ENCODE data around the gene WDR6.
A peak's percentile ranks its signal among the peaks of the same experiment; 100 is the strongest.

WDR6 gene, protein sequence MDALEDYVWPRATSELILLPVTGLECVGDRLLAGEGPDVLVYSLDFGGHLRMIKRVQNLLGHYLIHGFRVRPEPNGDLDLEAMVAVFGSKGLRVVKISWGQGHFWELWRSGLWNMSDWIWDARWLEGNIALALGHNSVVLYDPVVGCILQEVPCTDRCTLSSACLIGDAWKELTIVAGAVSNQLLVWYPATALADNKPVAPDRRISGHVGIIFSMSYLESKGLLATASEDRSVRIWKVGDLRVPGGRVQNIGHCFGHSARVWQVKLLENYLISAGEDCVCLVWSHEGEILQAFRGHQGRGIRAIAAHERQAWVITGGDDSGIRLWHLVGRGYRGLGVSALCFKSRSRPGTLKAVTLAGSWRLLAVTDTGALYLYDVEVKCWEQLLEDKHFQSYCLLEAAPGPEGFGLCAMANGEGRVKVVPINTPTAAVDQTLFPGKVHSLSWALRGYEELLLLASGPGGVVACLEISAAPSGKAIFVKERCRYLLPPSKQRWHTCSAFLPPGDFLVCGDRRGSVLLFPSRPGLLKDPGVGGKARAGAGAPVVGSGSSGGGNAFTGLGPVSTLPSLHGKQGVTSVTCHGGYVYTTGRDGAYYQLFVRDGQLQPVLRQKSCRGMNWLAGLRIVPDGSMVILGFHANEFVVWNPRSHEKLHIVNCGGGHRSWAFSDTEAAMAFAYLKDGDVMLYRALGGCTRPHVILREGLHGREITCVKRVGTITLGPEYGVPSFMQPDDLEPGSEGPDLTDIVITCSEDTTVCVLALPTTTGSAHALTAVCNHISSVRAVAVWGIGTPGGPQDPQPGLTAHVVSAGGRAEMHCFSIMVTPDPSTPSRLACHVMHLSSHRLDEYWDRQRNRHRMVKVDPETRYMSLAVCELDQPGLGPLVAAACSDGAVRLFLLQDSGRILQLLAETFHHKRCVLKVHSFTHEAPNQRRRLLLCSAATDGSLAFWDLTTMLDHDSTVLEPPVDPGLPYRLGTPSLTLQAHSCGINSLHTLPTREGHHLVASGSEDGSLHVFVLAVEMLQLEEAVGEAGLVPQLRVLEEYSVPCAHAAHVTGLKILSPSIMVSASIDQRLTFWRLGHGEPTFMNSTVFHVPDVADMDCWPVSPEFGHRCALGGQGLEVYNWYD

DNA sequence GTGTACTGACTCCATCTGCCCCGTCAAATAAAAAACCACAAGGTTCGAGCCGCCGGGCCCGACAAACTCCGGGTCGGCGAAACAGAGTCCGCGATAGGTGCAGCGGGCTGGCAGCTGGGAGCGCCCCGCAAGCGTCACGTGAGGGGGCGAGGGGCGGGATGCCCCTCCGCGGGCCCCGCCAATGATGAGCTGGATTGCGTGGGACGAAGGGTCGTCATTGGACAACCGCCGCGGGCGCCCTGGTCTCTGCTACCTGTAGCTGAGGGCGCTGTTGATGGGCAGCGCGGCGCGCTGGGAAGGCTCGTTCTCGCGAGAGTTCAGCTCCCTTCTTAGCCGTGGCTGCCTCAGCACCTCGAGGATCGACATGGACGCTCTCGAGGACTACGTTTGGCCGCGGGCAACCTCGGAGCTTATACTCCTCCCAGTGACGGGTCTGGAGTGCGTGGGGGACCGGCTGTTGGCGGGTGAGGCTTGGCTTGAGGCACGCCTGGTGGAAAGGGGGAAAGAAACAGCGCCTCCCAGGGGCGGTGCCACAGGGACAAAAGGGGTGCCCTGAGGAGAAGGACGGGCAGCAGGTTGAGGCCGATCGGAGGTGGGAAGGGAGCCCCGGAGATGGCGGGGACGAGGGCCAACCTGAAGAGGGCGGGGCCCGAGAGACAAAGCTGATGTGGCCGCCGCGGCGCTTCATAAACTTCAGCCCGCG, at the start of gene WDR6:
TSS of gene WDR6 (plus strand) at position 324 of the 703 bp plus-strand sequence. CDS start at position 365, 41 bp downstream.
- DNase-seq (ENCODE audit: low read depth in 2 of 2), result peak; percentile 92 to 93

DNA sequence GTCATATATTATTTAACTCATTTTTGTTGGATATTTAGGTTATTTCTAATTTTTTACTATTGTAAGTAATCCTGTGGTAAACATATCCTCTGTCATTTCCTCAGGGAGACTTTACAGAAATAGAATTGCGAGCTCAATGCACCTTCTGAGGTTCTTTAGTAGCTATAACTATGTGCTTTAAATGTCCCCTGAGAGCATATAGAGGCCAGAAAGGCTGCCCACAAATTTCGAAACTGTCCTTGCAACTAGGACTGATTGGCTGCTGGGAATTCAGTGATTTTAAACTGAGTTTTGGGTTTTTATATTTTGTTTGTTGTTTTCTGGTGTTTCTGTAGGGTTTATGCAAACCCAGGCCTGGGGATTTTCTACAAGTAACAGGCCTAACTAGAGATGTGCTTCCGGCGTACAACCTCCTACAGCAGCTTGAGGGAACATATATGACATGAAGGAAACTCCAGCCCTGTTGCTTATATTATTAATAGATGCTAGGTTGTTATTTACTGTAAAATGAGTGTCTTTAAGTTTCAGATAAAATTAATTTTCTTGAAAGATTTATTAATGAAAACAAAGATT, 46.3 kb upstream of the WDR6 start:
- DNase-seq (ENCODE audit: low read depth in 2 of 2), result no peak

DNA sequence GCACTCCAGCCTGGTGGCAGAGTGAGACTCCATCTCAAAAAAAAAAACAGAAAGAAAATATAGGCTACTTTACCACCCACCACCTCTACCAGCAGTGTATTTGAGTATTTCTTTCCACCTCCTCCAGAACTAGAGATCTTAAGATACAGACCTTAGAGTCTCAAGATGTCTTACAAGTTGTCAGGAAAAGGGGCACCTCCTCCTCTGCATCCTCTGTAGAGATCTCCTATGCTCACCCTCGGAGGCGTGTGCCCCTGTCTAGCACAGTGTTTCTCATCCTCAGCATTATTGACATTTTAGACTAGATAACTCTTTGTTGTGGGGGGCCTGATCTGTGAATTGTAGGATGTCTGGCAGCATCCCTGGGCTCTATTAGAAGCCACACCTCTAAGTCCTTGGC, 44.9 kb upstream of the WDR6 start:
- DNase-seq (ENCODE audit: low read depth in 2 of 2), result no peak

DNA sequence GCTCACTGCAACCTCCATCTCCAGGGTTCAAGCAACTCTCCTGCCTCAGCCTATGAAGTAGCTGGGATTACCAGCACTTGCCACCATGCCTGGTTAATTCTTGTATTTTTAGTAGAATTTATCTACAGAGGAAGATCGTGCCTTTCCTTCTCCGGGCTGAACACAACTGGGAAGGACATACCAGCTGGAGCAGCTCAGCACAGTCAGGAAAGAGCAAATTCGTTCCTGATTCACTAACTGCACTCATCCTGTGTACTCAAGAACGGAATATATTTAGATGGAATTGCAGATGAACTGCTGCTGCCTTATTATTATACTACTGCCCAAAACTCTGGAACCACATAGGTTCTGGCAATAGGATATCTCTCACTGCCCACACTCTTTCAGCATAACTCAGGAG, 44.3 kb upstream of the WDR6 start:
- DNase-seq (ENCODE audit: low read depth in 2 of 2), result no peak

DNA sequence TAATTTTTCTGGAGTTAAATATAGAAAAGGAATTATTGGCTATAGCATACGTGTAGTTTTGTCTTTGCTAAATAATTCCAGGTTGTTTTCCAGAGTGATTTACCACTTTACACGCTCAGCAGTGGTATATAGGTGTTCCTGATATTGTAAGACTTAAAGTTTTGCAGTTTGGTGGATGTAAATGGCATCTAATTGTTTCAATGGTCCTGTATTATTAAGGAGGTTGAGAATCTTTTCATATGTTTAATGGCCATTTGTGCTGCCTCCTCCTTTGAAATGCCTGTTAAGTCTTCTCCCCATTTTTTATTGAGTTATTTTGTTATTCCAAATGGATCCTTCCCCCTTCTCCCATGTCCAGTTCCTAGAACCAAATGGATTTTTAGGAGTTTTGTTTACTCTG, 43.6 kb upstream of the WDR6 start:
- DNase-seq (ENCODE audit: low read depth in 2 of 2), result no peak

DNA sequence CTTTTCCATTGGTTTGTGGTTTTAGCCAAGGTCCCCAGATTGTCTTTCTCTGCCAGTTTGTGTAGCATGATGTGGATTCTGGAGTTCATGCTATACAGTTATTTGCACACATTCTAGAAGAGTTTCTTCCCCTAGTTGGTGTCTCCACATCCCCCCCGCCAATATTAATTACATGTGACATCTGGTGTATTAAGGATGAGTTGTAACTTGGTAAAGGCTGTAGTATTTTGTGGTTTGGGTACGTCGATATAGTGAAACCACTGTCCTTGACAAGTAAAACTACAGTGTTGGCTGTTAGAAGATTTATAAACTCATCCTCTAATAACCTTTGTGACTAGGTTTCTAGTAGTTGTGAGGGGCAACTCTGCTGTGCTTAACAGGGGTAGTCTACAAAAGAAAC, 40.8 kb upstream of the WDR6 start:
- no peak for DNase-seq (ENCODE audit: low read depth in 2 of 2)

DNA sequence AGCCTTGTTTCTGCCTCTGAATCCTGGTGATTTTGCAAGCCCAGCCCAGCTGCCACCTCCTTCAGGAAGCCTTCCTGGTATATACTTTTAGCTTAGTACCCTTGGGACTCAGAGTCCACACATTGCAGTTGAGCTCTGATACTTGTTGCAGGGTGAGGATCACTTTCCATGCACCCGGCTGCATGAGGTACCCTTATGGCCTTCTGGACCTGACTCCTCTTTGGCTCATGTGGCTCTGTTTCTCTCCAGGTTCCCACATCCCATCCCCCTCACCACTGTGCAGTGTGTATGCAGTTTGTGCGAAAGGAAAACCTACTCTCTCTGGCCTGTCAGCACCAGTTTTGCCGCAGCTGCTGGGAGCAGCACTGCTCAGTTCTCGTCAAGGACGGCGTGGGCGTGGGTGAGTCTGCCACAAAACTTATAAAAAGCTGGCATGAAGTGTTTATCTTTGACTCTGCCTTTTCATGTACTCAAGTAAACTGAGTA, 40.3 kb upstream of the WDR6 start:
- DNase-seq (ENCODE audit: low read depth in 2 of 2), result peak; percentile 18 to 33

DNA sequence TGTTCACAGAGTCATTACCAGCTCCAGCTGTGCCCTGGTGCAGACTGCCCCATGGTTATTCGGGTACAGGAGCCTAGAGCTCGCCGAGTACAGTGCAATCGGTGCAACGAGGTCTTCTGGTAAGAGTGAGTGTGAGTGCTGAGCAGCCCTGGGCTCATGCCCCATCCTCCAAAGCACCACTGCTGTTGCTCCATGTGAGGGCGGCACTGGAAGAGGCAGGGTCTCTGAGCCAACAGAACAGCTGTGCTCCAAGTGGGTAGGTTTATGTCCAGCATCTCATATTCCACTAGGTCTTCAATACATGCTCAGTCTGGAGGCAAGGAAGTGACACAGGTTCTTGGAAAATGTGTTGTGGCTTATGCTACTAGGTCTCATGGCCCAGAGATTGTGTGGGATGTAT, 36.6 kb upstream of the WDR6 start:
- no peak for DNase-seq (ENCODE audit: low read depth in 2 of 2)

DNA sequence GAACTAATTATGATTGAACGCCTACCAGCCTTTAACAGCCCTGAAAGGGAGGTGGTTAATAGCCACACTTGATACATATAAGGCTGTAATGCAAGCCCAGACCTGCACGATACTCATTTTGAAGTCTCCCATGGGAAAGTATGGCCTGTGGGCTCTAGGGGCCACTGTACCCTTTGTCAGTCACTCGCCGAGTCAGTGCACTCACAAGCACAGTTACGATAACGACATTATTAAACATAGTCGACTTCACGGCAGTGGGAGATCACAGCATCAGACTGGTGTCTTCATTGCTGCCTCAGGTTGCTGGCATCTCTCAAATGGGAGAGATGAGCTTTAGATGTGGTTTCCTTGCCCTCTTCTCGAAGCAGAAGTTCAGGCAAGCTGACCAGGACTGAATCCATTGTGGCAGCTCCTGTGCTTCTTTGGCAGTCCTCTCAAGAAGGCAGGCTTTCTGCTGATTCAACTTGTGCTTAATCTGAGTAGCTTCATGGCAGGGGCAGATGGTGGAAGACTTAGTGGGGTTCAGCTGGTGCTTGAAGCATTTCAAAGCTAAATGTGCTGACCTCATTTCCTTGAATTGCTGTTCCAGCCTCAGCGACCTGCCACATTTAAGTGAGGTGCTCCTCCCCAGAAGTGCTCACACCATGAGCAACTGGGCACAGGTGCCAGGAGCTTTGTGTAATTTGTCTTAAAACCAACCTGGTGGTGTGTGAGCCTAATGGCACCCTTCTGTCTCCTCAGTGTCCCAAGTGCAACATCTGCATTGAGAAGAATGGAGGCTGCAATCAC, 32.9 kb upstream of the WDR6 start:
- no peak for DNase-seq (ENCODE audit: low read depth in 2 of 2)

DNA sequence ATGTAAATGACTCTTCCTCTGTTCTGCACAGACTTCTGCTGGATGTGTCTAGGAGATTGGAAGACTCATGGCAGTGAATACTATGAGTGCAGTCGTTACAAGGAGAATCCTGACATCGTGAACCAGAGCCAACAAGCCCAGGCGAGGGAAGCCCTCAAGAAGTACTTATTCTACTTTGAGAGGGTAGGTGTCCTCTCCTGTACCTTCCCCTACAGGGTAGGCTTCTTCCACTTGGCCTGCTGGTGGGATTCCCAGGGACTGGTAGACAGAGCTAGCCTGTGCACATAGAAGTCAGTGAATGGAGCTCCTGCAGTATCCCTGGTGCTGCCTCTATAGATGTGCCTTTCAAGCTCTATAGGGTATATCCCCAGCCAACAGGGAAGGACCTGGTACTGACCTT, 27.7 kb upstream of the WDR6 start:
- DNase-seq (ENCODE audit: low read depth in 2 of 2), result no peak

DNA sequence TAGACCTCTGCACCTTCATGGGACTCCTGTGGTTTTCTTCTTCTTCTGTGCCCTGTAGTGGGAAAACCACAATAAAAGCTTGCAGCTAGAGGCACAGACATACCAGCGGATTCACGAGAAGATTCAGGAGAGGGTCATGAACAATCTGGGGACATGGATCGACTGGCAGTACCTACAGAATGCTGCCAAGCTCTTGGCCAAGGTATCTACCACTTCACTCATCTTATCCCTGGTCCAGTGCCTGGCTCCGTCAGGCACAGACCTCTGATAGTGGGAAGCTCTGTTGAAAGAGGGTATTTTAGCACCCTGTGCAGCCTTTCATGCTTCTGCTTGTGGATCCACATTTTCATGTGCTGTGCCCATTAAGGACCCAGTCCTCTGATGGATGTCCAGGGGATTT, 26.9 kb upstream of the WDR6 start:
- no peak for DNase-seq (ENCODE audit: low read depth in 2 of 2)

DNA sequence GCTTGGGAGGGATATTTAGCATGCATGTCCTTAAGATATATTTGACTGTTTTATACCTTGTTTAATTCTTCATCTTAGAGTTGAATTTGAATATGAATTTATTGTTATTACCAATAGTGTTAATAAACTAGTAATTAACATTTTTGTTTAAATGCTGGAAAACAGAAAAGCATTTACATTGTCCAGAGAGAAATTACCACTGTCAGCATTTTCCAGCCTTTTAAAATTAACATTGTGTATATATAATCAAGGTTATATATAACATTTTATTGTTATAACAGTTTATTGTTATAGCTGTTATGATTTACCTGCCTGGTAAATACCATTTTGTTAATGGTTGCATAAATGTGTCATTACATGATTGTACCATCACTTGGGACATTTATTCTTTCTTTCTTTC, 25.2 kb upstream of the WDR6 start:
- DNase-seq (ENCODE audit: low read depth in 2 of 2), result no peak

DNA sequence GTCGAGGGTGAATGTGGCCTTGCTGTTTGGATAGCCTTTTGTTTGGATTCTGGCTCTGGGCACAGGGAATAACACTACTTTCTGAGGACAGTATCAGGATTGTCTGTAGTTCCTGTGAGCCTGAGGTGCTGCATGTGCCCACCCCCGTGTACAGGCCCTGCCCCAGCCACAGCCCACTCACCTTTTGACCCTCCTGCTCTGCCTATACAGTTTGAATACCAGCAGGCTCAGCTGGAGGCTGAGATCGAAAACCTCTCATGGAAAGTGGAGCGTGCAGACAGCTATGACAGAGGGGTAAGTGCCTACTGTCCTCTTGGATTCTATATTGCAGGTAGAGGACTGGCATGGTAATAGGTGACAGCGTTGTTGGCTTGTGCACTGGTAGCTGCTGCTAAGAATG, 24.5 kb upstream of the WDR6 start:
- no peak for DNase-seq (ENCODE audit: low read depth in 2 of 2)

DNA sequence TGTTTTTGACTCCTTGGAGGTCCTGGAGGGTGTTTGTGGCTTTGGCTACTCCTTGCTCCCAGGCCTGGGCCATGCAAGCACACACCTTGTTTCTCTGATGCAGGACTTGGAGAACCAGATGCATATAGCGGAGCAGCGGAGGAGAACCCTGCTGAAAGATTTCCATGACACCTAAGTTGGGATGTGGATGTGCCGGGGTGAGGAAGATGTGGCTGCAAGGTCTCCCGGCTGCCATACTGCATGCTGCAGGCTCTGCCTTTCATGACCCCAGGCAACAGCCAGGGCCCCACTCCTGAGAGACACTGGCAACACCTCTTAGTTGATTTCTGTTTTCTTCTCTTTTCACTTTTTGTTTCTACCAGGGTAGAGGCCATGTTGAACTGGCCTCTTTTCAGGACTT, 24.1 kb upstream of the WDR6 start:
- DNase-seq (ENCODE audit: low read depth in 2 of 2), result no peak

DNA sequence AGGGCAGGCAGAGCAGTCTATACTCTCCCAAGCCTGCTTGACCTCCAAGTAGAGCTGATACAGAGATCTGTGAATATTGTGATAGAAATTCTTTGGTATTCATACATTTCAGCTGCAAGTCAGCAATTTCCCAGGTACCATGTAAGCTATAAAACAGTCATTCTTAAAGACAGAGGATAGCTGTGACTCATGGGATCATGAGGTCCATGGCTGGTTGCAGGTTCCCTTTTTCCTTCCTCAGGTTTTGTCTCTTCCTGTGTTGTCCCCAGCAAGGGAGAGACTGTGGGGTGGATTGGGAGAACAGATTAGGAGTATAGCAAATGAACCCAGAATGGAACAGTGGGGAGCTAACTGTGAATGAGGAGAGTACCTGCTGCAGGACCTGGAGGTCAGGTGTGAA, 22.5 kb upstream of the WDR6 start:
- DNase-seq (ENCODE audit: low read depth in 2 of 2), result no peak

DNA sequence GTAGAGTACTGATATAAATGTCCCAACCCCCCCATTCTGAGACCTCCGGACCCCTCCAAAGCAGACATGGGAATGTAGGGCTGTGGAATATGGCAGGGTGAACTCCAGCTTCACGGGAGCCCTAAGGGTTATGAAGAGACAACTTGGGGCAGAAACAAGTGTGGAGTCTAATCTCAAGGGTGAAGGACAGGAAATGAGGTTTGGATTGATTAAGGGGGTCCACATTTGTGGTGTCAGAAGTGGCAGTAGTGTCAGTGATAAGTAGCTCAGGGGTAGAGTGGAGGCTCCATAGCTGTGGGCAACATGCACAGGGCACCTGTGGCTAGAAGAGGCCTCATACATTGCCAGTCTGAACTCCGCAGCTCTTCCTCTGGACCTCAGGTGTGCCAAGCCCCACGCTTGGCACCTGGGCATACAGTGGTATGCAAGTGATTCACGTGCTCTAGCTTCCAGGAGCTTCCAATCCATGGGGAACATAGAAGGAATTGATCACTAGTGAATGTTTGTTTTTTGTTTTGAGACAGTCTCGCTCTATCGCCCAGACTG, 21.3 kb upstream of the WDR6 start:
- DNase-seq (ENCODE audit: low read depth in 2 of 2), result no peak

DNA sequence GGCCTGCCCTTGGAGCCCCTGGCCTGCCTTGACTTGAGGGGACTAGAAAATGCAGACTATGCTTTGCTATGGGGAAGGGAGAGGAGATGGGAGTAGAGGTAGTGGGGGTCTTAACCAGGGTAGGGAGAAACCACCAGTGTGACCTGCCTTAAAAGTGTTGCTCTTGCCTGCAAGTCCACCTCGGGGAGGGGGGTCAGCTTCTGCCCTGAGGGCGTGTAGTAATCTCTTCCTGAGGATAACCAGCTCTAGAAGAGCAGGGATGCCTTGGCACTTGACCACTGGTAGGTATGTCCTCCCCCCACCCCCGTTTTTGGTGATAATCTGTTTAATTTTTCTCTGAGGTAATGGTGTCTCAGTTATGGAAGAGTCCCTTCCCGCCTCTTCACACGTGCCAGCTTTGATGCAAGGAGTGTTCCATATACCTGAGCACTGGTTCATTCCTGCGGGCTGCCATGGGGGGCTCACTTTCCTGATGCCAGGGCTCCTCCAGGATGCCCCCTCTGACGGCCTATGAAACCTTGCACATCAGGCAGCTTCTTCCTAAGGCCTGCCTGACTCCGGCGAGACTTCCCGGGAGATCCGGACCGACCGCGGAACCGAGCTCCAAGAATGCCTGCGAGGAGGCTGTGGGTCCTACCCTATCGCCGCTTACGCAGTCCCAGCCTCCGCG, 17.9 kb upstream of the WDR6 start:
- DNase-seq (ENCODE audit: low read depth in 2 of 2), result no peak

DNA sequence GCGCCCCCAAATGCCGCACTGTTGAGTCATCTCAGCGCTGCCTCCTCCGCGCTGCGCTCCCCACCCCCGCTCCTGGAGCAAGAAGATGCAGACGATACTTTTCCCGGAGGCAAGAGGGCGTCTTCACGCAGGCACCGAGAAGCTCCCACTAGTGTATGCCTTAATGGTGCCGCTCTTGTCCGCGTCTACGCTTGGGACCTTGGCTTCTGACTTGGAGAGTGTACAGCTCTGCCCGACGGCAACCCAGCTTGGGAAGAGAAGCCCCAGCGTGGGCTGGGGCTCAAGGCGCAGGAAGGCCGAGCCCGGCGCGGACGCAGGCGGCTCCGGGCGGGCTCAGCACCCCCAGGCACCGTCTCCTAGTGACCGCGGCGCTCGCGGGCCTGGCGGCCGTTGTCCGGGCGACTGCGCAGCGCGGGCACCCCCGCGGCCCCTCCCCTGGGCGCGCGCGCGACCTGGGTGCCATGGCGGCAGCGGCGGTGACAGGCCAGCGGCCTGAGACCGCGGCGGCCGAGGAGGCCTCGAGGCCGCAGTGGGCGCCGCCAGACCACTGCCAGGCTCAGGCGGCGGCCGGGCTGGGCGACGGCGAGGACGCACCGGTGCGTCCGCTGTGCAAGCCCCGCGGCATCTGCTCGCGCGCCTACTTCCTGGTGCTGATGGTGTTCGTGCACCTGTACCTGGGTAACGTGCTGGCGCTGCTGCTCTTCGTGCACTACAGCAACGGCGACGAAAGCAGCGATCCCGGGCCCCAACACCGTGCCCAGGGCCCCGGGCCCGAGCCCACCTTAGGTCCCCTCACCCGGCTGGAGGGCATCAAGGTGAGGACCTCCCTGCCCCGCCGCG, 17.2 kb upstream of the WDR6 start, which contains the start of gene P4HTM:
TSS of gene P4HTM (plus strand) at position 446 of the 840 bp plus-strand sequence. CDS start at position 462, 16 bp downstream.
- DNase-seq (ENCODE audit: low read depth in 2 of 2), result peak; percentile 67 to 75

Measured in activated CD4-positive, alpha-beta T cell treated with anti-CD3 and anti-CD28 coated beads for 24 hours (primary cell).